DMS153 treated with DMSO at 0.1 percent for 48 hours (cell line): Measurements from ENCODE around the gene LRP1B.

ENCODE experiments used
- DNase-seq: peaks from one replicate; lab custom pipeline; 2025; ENCODE audit not compliant: unreplicated experiment; lab: John Stamatoyannopoulos, UW

The LRP1B gene

GRCh38 chr2:140242889-140243288 lies 1887.9 kb downstream of the LRP1B start:
- no peak for DNase-seq

GRCh38 chr2:140234116-140234515 lies 1896.7 kb downstream of the LRP1B start:
- no peak for DNase-seq

- DNase-seq, result no peak
These were observed 1919.9 kb downstream of the LRP1B start for GRCh38 chr2:140210963-140211362.

- no peak for DNase-seq
These were observed 1925.7 kb downstream of the LRP1B start for GRCh38 chr2:140205093-140205492.

- no peak for DNase-seq
These were observed 1927.5 kb downstream of the LRP1B start for GRCh38 chr2:140203347-140203746.

GRCh38 chr2:140201572-140201971 lies 1929.2 kb downstream of the LRP1B start:
- no peak for DNase-seq

- no peak for DNase-seq
These were observed 1930.1 kb downstream of the LRP1B start for GRCh38 chr2:140200764-140201163.

GRCh38 chr2:140200307-140200706 lies 1930.5 kb downstream of the LRP1B start:
- no peak for DNase-seq

- DNase-seq, result no peak
These were observed 1931.5 kb downstream of the LRP1B start for GRCh38 chr2:140199312-140199711.

- DNase-seq, result no peak
These were observed 1943.7 kb downstream of the LRP1B start for GRCh38 chr2:140187086-140187485.

- DNase-seq, result no peak
These were observed 1944.5 kb downstream of the LRP1B start for GRCh38 chr2:140186313-140186712.

- no peak for DNase-seq
These were observed 1945.7 kb downstream of the LRP1B start for GRCh38 chr2:140185076-140185475.

- DNase-seq, result no peak
These were observed 1947.6 kb downstream of the LRP1B start for GRCh38 chr2:140183056-140183765.
